DND-41 (cell line): ENCODE data around the gene MYOD1.

Experiments
- EZH2 ChIP-seq: IDR thresholded peaks from 3 replicates; pipeline ENCODE4 v1.6.1; 2012; ENCODE audit warnings: borderline replicate concordance, low read depth, mild to moderate bottlenecking, moderate library complexity, low read length, inconsistent platforms; ENCODE audit not compliant: severe bottlenecking
- TF ChIP-seq, protein P1 (sequence below): IDR thresholded peaks from 2 replicates; pipeline ENCODE4 v1.5.1; 2012; ENCODE audit warnings: borderline replicate concordance, low read length, moderate library complexity, mild to moderate bottlenecking; ENCODE audit not compliant: poor library complexity, severe bottlenecking; ENCODE audit errors: extremely low read depth

DNA sequence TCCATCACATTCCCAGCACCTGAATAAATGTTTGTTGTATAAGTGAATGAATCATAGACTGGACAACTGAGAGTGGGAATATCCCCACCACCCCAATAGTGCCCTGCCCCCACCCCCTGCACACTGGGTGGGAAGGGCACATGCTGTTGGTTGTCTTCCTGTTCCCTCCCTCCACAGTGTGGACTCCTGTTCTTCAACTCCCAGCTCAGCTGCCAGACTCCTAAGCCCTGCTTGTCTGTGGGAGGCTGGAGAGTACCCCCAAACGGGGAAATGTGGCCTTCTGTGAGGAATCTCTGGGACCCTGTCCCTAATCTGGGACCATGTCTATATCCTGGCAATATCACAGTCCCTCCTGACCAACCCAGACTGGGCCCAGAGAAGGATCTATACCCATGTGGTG lies 5.5 kb upstream of the MYOD1 start:
- TF ChIP-seq, protein P1, sequence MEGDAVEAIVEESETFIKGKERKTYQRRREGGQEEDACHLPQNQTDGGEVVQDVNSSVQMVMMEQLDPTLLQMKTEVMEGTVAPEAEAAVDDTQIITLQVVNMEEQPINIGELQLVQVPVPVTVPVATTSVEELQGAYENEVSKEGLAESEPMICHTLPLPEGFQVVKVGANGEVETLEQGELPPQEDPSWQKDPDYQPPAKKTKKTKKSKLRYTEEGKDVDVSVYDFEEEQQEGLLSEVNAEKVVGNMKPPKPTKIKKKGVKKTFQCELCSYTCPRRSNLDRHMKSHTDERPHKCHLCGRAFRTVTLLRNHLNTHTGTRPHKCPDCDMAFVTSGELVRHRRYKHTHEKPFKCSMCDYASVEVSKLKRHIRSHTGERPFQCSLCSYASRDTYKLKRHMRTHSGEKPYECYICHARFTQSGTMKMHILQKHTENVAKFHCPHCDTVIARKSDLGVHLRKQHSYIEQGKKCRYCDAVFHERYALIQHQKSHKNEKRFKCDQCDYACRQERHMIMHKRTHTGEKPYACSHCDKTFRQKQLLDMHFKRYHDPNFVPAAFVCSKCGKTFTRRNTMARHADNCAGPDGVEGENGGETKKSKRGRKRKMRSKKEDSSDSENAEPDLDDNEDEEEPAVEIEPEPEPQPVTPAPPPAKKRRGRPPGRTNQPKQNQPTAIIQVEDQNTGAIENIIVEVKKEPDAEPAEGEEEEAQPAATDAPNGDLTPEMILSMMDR: no peak
- TF ChIP-seq EZH2: no peak
